Measurements from ENCODE around the gene RAB3B. TPM values are rescaled to one million over a fixed set of nuclear protein-coding genes. Genes with fewer than 3 reads are reported as not detected.
A peak's percentile ranks its signal among the peaks of the same experiment; 100 is the strongest.

Gene RAB3B
- total RNA-seq, 1 donor from 2014 or later = 0.04 TPM

GRCh38 chr1:51955797-51956527 is 34.5 kb downstream of the RAB3B start:
- ATAC-seq = no peak

DNA sequence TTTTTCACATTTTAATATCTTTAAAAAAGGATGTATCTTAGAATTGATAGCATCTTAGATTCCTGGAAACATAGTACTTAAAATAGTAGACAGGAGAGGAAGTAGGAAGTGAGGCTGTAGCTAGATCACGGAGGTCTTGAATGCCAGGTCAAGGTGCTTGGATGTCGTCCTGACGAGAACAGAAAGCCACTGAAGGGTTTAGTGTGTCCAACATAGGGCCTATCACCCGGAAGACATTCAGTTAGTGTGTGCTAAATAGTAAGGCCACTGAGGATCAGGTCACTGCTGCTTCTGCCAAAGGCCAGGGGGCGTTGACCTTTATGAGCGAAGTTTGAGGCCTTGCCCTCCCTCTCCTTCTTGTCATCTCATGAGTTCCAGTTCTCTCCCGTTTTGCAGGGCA is 35.7 kb downstream of the RAB3B start:
- ATAC-seq = no peak

DNA sequence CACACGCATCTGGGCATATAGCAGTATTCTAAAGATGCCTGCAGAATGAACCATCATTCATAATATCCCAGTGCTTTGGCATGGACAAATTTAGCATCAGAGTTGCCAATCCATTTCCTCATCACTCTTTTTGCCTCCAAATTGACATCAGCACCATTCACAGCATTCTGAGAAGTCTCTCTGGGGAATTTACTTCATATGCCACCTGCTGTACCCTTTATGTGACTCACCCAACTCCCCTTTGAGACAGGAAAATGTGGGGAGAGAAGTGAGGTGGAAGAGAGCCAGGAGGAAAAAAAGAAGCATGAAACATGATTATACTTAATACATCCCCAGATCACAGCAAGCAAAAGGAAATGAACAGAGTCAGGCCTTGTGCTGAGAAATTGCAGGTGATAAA is 37.4 kb downstream of the RAB3B start:
- ATAC-seq = no peak

GRCh38 chr1:51952638-51953037 is 37.9 kb downstream of the RAB3B start:
- no peak for ATAC-seq

- ATAC-seq = no peak
Measured at GRCh38 chr1:51950701-51951100, 39.8 kb downstream of the RAB3B start.

GRCh38 chr1:51949014-51949702 is 41.3 kb downstream of the RAB3B start:
- no peak for ATAC-seq

DNA sequence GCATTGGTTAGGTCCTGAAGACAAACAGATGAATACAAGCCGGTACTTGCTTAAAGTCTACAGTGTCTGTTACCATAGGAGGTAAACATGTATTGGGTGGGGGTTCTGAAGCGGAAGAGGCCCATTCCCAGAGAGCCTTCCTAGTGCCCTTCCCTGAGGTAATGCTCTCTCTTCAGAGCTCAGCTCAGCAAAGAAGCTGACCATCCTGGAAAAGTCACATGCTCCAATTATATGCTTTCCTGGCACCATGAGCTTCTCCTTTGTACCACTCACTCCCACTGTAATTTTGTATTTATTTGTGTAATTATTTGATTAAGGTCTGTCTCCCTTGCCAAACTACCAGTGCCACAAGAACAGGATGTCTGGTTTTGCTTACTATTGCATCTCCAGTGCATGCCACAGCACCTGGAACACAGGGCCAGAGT is 42.0 kb downstream of the RAB3B start:
- no peak for ATAC-seq

DNA sequence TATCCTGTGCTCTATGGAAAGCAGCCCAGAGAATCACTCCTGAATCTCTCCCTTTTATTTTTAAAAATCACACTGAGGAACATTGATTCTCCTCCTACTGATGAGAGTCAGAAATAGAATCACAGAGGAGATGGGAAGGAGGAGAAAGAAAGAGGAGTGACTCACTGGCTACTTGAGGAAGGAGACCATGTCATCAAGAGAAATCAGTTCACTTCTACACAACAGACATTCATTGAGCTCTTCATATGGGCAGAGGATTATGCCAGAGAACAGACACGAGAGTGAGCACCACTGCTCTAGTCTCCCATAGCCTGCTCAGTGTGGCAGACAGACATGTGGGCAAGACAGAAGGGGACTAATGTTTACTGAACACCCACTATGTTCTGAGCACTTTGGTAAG is 44.2 kb downstream of the RAB3B start:
- no peak for ATAC-seq

DNA sequence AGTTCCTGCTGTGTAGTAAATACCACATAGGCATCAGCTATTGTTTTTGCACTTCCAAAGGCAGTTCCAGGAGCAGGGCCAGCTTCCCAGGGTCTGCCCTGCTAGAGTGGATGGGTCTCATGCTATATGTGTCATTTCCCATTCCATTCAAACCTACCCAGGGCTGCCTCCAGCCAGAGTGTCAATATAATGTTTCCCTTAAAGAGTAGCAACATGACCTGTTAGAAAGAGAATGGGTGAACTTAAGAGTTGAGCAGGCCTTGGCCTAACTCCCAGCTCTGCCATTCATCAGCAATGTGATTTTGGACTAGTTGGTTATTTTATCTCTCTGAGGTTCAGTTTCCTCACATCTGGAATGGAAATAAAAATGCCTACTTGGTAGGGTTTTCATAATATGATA is 44.9 kb downstream of the RAB3B start:
- no peak for ATAC-seq

DNA sequence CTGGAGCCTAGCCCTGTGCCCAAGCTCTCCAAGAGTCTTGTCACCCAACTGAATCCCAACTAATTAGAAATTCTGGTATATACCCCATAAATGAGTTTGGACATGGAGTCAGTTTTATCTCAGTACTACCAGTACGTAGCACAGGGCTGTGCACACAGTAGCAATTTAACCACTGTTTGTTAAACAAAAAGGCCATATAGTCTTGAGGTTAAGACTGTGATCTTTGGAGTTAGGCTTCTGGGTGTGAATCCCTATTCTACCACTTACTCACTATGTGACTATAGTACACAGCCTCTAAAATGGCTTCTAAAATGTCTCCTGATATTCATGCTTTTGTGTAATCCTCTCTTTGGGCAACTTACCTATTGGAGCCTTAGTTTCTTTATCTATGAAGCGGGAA is 48.2 kb downstream of the RAB3B start:
- no peak for ATAC-seq

DNA sequence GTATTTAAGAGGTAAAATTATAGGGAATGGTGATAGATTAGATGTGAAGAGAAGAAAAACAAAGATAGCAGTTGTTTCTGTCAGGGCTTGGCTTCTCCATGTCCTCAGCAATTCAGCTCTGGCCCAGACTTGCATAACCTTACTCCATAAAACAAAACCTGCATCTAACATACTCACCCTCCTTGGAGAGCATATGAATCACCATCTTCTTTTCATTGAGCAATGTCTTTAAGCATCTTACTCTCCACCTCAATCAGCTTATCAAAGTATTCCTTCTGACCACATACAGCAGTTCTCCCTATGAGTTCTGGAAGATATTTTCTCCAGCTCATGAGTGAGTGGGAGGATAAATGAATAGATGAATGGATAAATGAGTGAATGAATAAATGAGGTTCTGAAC is 49.0 kb downstream of the RAB3B start:
- no peak for ATAC-seq

DNA sequence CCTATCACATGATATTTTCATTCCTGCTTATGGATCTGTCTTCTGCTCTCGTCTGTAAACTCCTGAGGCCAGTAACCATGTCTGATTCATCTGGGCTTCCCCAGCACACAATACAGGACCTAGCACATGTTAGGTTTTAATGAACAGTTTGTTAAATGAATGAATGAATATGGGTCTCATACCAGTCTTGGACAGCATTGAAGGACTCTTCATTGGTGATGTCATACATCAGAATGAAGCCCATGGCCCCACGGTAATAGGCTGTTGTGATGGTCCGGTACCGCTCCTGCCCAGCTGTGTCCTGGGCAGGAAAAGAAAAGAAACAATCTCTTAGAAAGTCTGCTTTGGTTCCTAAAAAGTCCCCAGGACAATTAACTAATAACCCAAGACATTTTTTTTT is 53.4 kb downstream of the RAB3B start:
- no peak for ATAC-seq

GRCh38 chr1:51936531-51936930 is 54.0 kb downstream of the RAB3B start:
- ATAC-seq = no peak

GRCh38 chr1:51933344-51933743 is 57.2 kb downstream of the RAB3B start:
- no peak for ATAC-seq

- ATAC-seq = no peak
Measured at GRCh38 chr1:51930329-51930728, 60.2 kb downstream of the RAB3B start.

GRCh38 chr1:51928896-51929295 is 61.6 kb downstream of the RAB3B start:
- no peak for ATAC-seq

GRCh38 chr1:51927029-51927428 is 63.5 kb downstream of the RAB3B start:
- ATAC-seq = no peak

GRCh38 chr1:51926171-51926812 is 64.2 kb downstream of the RAB3B start:
- ATAC-seq = peak; percentile 47

DNA sequence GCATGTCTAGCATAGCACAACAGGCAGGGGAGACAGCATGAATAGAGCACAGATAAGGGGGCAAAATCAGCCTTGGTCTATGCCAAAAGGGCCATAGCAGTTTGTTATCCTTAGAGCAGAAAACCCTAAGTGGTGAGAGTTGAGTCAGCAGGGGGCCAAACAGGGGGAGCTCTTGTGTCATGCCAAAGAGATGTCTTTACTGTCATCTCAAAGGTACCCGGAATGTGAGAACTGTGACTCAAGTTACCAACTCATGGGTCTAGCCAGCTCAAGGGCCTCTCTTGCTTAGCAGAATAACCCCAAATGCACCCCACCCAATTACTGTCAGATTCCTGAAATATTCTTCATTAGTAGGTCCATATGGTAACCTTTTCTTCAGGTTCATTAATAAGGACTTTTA is 66.0 kb downstream of the RAB3B start:
- no peak for ATAC-seq

DNA sequence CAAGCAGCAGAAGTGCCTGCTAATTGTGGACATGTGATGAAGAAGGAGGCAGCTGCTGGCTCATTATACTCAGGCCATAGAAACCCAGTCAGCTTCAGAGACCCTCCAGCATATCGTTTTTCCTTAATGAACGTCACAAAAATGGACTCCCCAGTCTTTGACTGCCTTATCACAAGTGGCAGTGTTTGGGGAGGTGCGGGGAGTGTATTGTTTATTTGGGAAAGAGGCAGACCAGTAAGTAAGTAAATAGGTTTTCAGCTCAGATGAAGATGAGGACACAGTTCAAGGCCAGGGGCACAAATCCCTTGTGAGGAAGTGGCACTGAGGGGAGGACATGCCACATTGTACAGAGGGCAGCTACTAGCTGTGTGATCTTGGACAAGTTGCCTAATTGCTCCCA is 68.5 kb downstream of the RAB3B start:
- ATAC-seq = no peak

- ATAC-seq = peak; percentile 47
Measured at GRCh38 chr1:51920130-51920529, 70.4 kb downstream of the RAB3B start.

GRCh38 chr1:51919684-51920083 is 70.8 kb downstream of the RAB3B start:
- ATAC-seq = no peak

DNA sequence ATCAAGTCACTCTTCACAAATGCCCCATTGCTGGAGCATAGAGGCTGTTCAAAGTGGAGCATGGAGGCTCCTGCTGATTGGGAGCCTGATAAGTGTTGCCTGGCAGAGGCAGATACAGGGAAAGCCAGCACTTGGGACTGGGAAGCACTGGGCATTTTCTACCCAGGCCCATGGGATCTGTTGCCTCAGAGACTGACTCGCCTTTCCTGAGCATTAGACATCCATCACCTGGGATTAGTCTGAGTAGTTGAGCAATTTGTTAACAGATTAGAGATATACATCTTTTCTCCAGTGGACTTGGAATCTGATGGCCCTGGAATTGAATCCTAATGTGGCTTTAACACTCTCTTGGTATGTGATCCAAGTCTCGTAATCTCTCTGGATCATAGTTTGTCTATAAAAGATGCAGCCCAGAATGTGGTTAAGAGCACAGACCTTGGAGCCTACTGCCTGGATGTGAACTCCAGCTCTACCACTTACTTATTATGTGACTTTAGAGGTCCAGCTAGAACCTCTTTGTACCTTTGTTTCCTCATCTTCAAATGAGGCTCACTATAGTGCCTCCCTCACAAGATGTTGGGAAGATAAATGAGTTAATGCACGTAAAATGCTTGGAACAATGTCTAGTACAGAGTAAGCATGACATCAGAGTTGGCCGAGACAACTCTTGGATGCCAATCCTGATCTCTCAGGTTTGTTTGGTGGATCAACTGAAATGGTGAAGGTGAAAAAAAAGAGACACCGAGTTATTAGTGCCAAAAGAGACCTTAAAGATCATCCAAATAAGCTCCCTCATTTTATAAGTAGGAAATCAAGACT is 73.7 kb downstream of the RAB3B start:
- ATAC-seq = no peak
